CD14-positive monocyte (primary cell): ENCODE measurements around the gene SRC. TPM values are rescaled to one million over a fixed set of nuclear protein-coding genes. Genes with fewer than 3 reads are reported as not detected.

Experiments used
- DNase-seq, 3 donors: peaks; one replicate each; pipeline ENCODE4 v3.0.0-alpha.2; 2011 to 2022
- H2AFZ ChIP-seq: 2 replicates; pipeline ENCODE4 v1.6.0; 2012; ENCODE audit warnings: mild to moderate bottlenecking, low read depth, low read length, inconsistent platforms; ENCODE audit not compliant: insufficient read depth, poor library complexity, severe bottlenecking
- H3K27ac ChIP-seq, 2 donors: 1 replicate in 1 of 2; 2 replicates in 1 of 2; pipeline ENCODE4 v1.5.1; 2012 to 2013; ENCODE audit warnings: low read length in 2 of 2, control low read depth in 1 of 2, inconsistent platforms in 1 of 2, low read depth in 1 of 2, mild to moderate bottlenecking in 1 of 2
- H3K27me3 ChIP-seq, 2 donors: one replicate each; pipeline versions ENCODE4 v1.6.0 to v1.6.1; 2011 to 2013; ENCODE audit warnings: low read length in 2 of 2; ENCODE audit not compliant: control insufficient read depth in 2 of 2, insufficient read depth in 2 of 2
- H3K36me3 ChIP-seq, 2 donors: replicated peaks in 1 of 2; 1 replicate in 1 of 2; 2 replicates in 1 of 2; pipeline versions ENCODE4 v1.5.1 to v1.6.1; 2012 to 2013; ENCODE audit warnings: low read length in 2 of 2, control low read depth in 1 of 2, inconsistent platforms in 1 of 2, mild to moderate bottlenecking in 1 of 2; ENCODE audit not compliant: insufficient read depth in 2 of 2, control insufficient read depth in 1 of 2
- H3K4me1 ChIP-seq, 2 donors: 1 replicate in 1 of 2; 2 replicates in 1 of 2; pipeline versions ENCODE4 v1.5.1 to v1.6.1; 2012 to 2013; ENCODE audit warnings: low read length in 2 of 2, control low read depth in 1 of 2, inconsistent platforms in 1 of 2, mild to moderate bottlenecking in 1 of 2, moderate library complexity in 1 of 2; ENCODE audit not compliant: insufficient read depth in 2 of 2, control insufficient read depth in 1 of 2
- H3K4me2 ChIP-seq: replicated peaks from 2 replicates; pipeline ENCODE3; 2012; ENCODE audit warnings: low read length, moderate library complexity, mild to moderate bottlenecking; ENCODE audit not compliant: poor library complexity, severe bottlenecking; ENCODE audit errors: extremely low read depth
- H3K4me3 ChIP-seq, 3 experiments: fragments of 200-600 bp in 1 of 3; sonication (generic) in 1 of 3; replicated peaks in 1 of 3; 1 replicate in 2 of 3; 2 replicates in 1 of 3; pipeline ENCODE4 v1.5.1; 2011 to 2013; ENCODE audit warnings: low read length in 3 of 3, mild to moderate bottlenecking in 3 of 3, control low read depth in 2 of 3, low read depth in 2 of 3, inconsistent platforms in 1 of 3, moderate library complexity in 1 of 3
- H3K79me2 ChIP-seq: 2 replicates; pipeline ENCODE4 v1.6.0; 2012; ENCODE audit warnings: mild to moderate bottlenecking, control low read depth, inconsistent platforms, low read length, moderate library complexity; ENCODE audit not compliant: insufficient read depth
- H3K9ac ChIP-seq: 2 replicates; pipeline ENCODE4 v1.6.0; 2017; ENCODE audit warnings: low read length, mild to moderate bottlenecking; ENCODE audit not compliant: insufficient read depth, poor library complexity, severe bottlenecking
- H3K9me3 ChIP-seq, 2 donors: replicated peaks in 1 of 2; 1 replicate in 1 of 2; 2 replicates in 1 of 2; pipeline versions ENCODE4 v1.5.1 to v1.6.1; 2012 to 2013; ENCODE audit warnings: low read length in 2 of 2, control low read depth in 1 of 2; ENCODE audit not compliant: control insufficient read depth in 1 of 2, insufficient read depth in 1 of 2
- H4K20me1 ChIP-seq: 2 replicates; pipeline ENCODE4 v1.6.0; 2012; ENCODE audit warnings: mild to moderate bottlenecking, low read length, control low read depth, moderate library complexity; ENCODE audit not compliant: insufficient read depth
- H3K27ac Mint-ChIP-seq, 7 donors: one replicate each; pipeline ENCODE4 v1.8.0; 2020; ENCODE audit warnings: mild to moderate bottlenecking in 7 of 7, mixed read lengths in 7 of 7, moderate library complexity in 6 of 7, inconsistent platforms in 2 of 7
- H3K27me3 Mint-ChIP-seq, 3 donors: one replicate each; pipeline ENCODE4 v1.8.0; 2021 to 2022; ENCODE audit warnings: low read depth in 3 of 3, mild to moderate bottlenecking in 3 of 3, mixed read lengths in 3 of 3, moderate library complexity in 3 of 3, inconsistent platforms in 1 of 3
- H3K36me3 Mint-ChIP-seq, 2 donors: one replicate each; pipeline ENCODE4 v1.8.0; 2020; ENCODE audit warnings: mixed read lengths in 2 of 2, inconsistent platforms in 1 of 2, mild to moderate bottlenecking in 1 of 2
- H3K4me1 Mint-ChIP-seq: one replicate; pipeline ENCODE4 v1.8.0; 2020; ENCODE audit warnings: mild to moderate bottlenecking, mixed read lengths
- H3K4me3 Mint-ChIP-seq, 2 donors: one replicate each; pipeline ENCODE4 v1.8.0; 2020; ENCODE audit warnings: mild to moderate bottlenecking in 2 of 2, mixed read lengths in 2 of 2, moderate library complexity in 1 of 2
- H3K9me3 Mint-ChIP-seq, 7 donors: one replicate each; pipeline ENCODE4 v1.8.0; 2020 to 2022; ENCODE audit warnings: mixed read lengths in 7 of 7, mild to moderate bottlenecking in 6 of 7, moderate library complexity in 6 of 7, inconsistent platforms in 2 of 7
- WGBS: methylation state at CpG from one replicate; pipeline ENCODE4 v1.1.5; 2013; ENCODE audit warnings: missing lambda C conversion rate; ENCODE audit not compliant: insufficient coverage; 5-methylcytosine and 5-hydroxymethylcytosine counted together
- intact Hi-C, 2 donors: fragments of 100-400 bp; cut with micrococcal nuclease; formaldehyde crosslinking; loops; one replicate each; pipeline versions ENCODE4 v1.15.0 to v1.15.1; 2023
- polyA plus RNA-seq, 3 donors: library from polyadenylated mRNA; depleted of rRNA in 1 of 3; unstranded in 2 of 3; stranded (reverse) in 1 of 3; fragments of 300-500 nt in 2 of 3; fragments of >200 nt in 1 of 3; fragmentation: Illumina TruSeq in 2 of 3; gene quantifications; 1 replicate in 2 of 3; 2 replicates in 1 of 3; pipeline ENCODE4 v1.2.3, GENCODE V29; 2012 to 2021
- TF ChIP-seq, protein P1 (sequence below): fragments of 200-600 bp; IDR thresholded peaks from one replicate; pipeline ENCODE4 v1.8.0; 2022; ENCODE audit warnings: antibody characterized with exemption, mild to moderate bottlenecking

Gene SRC
- polyA plus RNA-seq, 3 donors = 4.9 to 55.1 (median 6.8) TPM

DNA sequence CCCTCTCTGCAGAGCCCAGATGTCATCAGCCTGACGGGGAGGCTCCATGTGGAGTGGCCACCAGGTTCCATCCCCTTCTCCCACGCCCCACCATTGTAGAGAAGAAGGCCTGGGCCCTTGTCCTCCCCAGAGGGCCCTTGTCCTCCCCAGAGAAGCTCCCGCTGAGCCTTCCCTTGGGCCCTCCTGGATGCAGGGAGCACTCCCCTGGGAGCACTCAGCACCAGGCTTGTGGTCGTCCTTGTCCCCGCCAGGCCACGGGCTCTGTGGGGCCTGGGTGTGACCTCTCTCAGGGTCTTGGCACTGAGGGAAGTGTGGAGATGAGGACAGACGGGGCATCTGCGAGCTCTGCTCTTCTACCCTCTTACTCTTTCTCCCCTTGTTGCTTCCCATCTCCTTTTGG lies 91.7 kb downstream of the SRC start:
- Histone ChIP-seq H2AFZ (no peak overlapping the region), H3K27me3 (peaks cover 3 to 4% of the 10 kb centered on the region in 2 donors), H3K27ac (no peak overlapping the region), H3K9me3 (no peaks in the 10 kb centered on the region), H4K20me1 (no peaks in the 10 kb centered on the region), H3K4me2 (no peak overlapping the region), H3K4me3 (no peak overlapping the region), H3K36me3 (no peaks in the 10 kb centered on the region), H3K79me2 (no peaks in the 10 kb centered on the region), H3K9ac (no peak overlapping the region), H3K4me1 (peaks cover 9 to 10% of the 10 kb centered on the region in 2 donors)
- 100% methylated on average over 1 of the region's 8 CpGs for WGBS
- intact Hi-C loops = no loop called here
- no peak overlapping the region for H3K4me3 Mint-ChIP-seq
- peaks cover 0 to 8% (median 3%) of the 10 kb centered on the region in 3 donors for H3K27me3 Mint-ChIP-seq
- no peak for DNase-seq
- TF ChIP-seq, protein P1, sequence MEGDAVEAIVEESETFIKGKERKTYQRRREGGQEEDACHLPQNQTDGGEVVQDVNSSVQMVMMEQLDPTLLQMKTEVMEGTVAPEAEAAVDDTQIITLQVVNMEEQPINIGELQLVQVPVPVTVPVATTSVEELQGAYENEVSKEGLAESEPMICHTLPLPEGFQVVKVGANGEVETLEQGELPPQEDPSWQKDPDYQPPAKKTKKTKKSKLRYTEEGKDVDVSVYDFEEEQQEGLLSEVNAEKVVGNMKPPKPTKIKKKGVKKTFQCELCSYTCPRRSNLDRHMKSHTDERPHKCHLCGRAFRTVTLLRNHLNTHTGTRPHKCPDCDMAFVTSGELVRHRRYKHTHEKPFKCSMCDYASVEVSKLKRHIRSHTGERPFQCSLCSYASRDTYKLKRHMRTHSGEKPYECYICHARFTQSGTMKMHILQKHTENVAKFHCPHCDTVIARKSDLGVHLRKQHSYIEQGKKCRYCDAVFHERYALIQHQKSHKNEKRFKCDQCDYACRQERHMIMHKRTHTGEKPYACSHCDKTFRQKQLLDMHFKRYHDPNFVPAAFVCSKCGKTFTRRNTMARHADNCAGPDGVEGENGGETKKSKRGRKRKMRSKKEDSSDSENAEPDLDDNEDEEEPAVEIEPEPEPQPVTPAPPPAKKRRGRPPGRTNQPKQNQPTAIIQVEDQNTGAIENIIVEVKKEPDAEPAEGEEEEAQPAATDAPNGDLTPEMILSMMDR = no peak
- no peaks in the 10 kb centered on the region for H3K9me3 Mint-ChIP-seq
- H3K27ac Mint-ChIP-seq = no peak overlapping the region
- H3K4me1 Mint-ChIP-seq = no peaks in the 10 kb centered on the region
- no peaks in the 10 kb centered on the region for H3K36me3 Mint-ChIP-seq

DNA sequence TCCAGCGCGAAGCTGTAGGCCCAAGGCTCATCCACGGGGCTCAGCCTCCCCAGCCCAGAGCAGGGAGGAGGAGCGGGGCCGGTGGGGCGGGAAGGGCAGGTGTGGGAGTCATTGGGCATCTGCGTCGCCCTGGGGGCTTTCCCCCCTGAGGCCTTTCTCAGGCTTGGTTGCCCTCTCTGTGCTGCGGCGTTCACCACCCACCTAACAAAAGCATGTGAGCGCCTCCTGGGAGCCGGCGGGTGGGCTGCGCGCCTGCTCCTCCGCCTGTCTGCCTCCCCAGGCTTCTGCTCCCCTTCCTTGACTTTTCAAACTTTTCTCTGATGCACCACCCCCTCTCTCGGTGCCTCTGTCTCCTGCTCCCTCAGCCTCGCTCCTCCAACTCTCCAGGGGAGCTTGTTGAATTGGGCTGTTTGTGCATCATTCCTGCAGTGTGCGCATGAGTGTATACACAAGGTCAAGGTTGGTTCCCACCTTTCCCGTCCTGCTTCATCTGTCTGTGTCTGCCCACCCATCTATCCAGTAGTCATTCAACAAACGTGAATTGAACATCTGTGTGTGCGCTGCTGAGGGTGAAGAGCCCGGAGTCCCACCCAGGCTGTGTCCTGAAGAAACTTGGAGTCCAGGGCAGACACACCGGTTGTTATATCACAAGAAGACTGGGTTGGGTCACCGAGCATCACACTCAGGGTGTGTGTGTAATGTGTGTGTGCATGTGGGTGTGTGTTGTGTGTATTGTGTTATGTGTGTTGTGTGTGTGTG lies 92.7 kb downstream of the SRC start:
- no peak overlapping the region for H3K27ac ChIP-seq
- H3K4me1 ChIP-seq = peaks cover 0 to 2% of the 10 kb centered on the region in 2 donors
- Mint-ChIP-seq H3K27ac (no peak overlapping the region), H3K4me3 (no peak overlapping the region), H3K9me3 (no peaks in the 10 kb centered on the region), H3K27me3 (peaks cover 0 to 8% (median 3%) of the 10 kb centered on the region in 3 donors), H3K4me1 (no peaks in the 10 kb centered on the region), H3K36me3 (no peaks in the 10 kb centered on the region)
- no peak overlapping the region for H3K4me3 ChIP-seq
- H3K36me3 ChIP-seq = no peaks in the 10 kb centered on the region
- H4K20me1 ChIP-seq = no peaks in the 10 kb centered on the region
- no peak for DNase-seq
- WGBS = 94% methylated on average over 18 of the region's 25 CpGs
- no peaks in the 10 kb centered on the region for H3K9me3 ChIP-seq
- no peak overlapping the region for H3K4me2 ChIP-seq
- TF ChIP-seq, protein P1 = no peak
- no peaks in the 10 kb centered on the region for H3K79me2 ChIP-seq
- H2AFZ ChIP-seq = no peak overlapping the region
- H3K27me3 ChIP-seq = peaks cover 0 to 3% of the 10 kb centered on the region in 2 donors
- H3K9ac ChIP-seq = no peak overlapping the region
- intact Hi-C loops = no loop called here
